Activated effector memory CD4-positive, alpha-beta T cell treated with anti-CD3 and anti-CD28 coated beads, Interleukin-2, amount 50 U/mL, for 16 hours (primary cell): ENCODE measurements around the gene CHST15.
"Not testable (repeated sequence)": the region's sequence is repeated elsewhere in the genome, so short reads cannot be mapped to it uniquely, and the experiment has no call there.

Source experiments
- DNase-seq: peaks from one replicate; pipeline ENCODE4 v3.0.0-alpha.2; 2020

CHST15 gene

DNA sequence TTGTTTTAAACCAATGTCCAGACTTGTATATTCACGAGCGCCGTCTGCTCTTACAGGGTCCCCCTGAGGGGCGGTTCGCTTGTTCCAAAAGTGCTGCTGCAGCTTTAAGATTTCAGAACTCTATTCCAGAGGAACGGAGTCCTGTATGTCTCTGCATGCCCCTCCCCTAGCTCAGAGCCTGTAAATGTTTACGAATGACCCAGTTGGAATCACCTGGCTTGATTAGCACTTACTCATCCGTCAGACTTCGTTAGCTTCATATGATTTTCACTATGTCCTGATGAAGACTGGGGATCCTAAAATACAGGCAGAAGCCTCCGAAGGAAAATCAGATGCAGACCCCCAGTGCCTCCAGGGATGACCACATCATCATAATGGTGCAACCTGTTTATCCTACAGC lies 4.5 kb upstream of the CHST15 start:
- no peak for DNase-seq

DNA sequence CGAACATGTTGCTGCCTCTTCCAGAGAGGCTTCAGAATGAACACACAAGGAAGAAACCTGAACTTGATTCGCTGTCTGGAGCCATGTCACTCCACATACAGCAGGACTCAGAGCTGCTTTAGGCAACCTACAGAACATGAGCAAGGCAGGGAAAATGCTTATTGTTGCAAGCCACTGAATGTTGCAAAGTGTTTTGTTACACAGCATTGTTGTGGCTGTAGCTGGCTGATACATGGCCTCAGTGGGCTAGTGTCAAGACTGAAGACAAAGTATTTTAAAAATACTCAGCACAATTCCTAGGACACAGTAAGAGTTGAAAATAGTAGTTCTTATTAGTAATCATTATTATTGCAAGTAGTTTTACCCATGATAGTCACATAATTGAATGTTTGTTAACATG lies 3.1 kb upstream of the CHST15 start:
- DNase-seq = no peak

DNA sequence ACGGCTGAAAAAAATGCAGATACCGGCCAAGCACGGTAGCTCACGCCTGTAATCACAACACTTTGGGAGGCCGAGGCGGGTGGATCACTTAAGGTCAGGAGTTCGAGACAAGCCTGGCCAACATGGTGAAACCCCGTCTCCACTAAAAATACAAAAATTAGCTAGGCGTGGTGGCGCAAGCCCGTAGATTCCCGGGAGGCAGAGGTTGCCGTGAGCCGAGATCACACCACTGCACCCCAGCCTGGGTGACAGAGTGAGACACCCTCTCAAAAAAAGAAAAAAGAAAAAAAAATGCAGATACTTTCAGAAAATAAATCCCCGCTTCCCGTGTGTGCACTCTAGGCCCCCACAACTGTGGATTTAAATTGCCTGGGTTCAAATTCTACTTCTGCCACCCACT lies 2.4 kb upstream of the CHST15 start:
- not testable (repeated sequence) for DNase-seq

DNA sequence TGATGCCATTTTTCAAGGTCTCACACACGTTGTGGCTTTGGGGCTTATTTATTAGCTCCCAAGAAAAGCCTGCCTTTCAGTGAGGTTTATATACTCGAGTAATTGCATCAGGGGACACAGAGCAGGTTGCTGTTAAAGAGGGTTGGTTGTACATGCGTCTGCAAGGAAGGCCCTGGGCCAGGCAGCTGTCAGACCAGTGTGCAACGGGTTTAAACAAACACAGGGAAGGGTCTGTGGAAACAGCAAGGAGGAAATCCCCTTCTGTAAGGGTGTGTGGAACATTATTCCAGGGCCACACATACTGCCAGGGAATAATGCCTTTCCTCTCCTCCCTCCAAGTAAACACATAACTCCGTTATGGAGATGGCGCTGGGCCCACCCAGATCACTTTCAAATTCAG lies 1.7 kb upstream of the CHST15 start:
- no peak for DNase-seq

DNA sequence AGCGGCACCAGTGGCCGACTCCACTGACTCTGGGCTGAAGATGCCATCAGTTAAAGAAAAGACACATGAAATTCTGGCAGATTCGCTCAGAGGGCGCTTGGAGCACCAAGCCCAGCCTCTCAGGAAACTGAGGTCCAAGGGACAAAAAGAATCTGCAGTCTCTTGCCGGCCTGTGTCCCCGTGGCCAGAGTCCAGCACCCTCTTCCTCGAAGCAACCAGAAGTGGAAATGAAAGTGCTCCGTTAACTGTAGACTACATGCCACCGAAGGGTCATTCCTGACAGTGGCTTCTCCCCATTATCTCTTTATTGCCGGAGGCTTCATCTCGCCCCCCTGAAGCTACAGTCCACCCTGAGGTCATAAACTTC lies 1.0 kb upstream of the CHST15 start:
- DNase-seq = no peak

DNA sequence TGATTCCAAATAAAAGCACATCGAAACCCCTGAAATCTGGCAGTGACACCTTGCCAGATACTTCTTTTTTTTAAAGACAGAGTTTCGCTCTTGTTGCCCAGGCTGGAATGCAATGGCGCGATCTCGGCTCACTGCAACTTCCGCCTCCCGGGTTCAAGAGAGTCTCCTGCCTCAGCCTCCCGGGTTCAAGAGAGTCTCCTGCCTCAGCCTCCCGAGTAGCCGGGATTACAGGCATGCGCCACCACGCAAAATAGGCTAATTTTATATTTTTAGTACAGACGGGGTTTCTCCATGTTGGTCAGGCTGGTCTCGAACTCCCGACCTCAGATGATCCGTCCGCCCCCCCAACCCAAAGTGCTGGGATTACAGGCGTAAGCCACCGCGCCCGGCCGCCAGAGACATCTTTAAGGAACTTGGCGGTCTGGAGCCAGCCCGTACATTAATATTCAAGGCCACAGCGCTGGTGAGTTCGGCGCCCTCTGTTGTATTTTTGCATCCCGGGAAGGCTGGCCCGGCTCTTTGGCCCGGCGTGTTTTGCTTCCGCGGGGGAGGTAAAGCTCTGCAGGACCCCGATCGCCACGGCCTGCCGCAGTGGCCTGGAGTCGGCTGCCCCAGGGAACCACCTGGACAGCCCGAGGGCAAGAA lies 498 bp upstream of the CHST15 start:
- DNase-seq = not testable (repeated sequence)

DNA sequence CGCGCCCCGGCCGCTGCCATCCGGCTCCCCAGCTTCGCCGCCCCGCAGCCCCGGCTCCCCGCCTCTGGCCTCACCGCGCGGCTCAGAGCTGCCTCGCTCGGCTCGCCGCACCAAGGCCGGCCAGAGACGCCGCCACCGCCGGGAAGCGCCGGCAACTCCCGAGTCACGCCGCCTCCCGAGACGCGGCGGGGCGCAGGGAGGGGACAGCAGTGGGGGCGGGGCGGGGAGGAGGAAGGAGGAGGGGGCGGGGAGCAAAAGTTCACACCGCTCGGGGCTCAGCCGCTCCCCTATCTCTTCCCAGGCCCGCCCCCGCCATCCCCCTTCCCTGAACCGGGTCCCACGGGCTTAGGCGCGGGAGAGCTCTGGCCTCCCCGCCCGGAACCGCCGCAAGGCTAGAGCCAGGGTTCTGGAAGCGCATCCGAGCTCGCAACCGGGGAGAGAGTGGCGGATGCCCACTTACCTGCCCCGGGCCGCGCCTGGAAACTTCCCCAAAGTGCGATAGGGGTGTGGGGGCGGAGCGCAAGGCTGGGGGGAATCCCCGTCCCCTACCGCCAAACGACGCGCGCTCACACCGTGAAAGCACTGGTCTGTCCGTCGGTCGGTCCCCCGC lies 1.0 kb downstream of the CHST15 start:
- DNase-seq = no peak

DNA sequence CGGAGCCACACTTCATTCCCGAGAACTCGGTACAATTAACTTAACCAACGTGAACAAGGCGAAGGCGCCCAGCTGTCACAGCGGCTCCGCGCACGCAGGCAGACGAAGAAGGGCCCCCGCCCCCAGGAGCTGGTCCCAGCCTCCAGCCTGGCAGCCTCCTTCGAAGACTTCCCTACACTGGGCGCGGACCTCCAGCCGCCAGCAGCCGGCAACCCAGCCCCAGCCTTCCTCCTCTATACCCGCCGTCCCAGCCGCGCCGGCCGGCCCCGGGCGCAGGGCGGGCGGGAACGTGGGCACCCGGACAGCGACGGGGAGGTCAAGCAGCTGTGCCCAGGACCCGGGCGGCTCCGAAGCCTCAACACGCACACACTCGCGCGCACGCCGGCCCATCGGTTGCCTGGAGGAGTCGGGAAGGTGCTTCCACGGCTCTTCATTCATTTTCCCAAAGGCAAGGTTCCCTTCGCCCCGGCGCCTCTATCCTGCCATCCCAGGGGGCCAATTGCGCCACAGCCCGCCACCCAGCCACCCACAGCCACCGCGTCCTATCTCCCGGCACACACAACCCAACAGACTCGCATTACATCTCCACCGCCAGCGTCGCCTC lies 1.6 kb downstream of the CHST15 start:
- DNase-seq = no peak

DNA sequence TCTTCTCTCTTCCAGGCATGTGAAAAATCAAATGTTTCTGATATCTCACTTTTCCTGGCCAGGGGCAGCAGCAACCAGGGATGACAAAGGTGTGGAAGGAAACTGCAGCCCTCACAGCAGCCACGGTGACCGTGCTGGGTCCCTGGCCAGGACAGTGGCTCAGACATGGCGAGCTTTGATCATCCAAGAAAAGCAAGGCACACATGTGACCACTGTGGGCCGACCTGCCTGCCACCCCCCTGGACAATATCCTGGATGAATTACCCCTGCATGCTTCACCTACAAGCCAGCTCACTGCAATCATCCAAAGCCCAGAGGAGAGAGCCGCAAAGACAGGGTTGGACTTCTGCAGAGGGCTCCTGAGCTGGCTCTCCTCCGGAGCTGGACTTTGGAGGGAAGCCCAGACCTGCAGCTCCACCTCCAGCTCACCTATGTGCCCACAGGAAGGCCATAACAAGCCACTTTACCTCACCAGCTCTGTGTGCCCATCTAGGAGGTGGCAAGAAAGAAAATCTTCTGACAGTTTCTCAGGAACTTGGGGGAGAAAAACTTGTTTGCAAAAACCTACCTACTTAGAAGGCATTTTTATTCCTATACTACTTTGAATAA lies 2.7 kb downstream of the CHST15 start:
- DNase-seq = no peak

DNA sequence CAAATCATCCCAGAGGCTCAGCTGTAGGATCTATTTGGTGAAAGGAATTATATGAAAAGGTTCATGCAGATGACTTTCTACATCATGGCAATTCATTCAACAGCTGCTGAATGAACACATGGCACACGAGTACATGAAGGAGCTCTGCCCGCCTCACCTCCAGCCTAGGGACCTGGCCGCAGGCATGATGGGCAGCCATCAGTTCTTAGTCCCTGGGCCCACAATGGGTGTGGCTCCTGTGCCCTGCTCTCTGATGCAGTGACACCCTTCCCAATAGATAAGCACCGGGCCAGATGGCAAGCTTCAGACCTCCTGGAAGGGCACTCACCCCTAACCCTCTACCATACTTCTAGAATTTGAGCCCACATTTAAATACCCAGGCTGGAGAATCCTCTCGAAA lies 3.5 kb downstream of the CHST15 start:
- DNase-seq = no peak

DNA sequence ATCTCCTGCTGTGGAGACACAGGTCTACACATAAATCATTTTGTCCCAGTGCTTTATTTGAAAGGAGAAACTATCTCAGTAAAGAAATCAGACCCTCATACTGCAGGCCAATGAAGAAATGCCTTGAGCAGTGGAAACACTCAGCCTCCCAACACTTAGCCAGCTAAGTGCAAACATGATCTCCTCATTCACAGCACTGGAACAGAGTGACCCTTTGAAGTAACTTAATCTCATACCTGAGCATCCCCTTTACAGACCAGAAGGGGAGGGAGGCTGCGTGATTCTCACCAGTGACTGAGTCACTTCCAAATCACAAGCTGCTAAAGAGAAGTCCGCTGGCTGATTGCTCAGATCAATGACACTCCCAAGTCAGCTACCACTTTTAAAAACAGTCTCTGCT lies 4.5 kb downstream of the CHST15 start:
- DNase-seq = no peak

DNA sequence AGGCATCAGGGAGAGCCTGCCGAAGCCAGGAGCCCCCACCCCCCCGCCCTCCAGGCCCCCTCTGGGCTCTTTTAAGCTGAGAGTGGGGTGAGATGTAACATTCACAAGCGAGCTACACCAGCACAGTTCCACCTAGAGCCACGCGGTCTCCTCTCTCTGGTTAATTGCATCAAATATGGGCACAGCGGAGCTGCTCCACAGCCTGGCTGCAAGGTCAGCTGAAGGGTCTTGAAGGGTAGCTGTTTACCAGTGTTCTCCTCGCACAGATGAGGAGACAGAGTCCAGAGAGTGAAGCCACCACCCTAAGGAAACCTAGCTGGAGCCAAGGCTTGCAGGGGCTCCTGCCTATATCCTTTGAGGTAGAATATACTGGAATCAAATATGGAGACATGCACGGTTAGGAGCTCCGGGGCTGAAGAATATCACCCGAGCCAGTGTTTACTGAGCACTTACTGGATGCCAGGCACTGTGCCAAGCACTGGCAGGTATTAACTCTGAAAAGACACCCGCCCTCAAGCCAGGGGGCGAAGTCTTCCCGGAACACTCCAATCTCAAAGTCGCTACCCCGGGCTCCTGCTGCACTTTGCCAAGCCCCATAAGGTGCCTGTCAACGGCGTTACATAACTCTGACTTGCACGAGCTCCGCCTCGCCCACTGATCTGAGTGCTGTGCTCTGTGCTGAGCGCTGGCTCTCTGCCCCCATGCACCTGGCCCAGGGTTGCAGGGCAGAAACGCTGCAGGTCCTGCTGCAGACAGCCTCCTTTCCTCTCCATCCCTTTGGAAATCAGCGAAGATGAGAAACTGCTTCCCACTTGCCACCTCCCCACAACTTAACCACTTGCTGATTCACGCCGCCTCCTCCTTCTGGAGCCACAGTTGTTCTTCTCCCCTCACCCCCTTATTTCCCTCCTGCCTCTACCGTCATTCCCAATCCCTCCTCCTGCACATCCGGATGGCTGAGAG lies 5.4 kb downstream of the CHST15 start:
- no peak for DNase-seq

DNA sequence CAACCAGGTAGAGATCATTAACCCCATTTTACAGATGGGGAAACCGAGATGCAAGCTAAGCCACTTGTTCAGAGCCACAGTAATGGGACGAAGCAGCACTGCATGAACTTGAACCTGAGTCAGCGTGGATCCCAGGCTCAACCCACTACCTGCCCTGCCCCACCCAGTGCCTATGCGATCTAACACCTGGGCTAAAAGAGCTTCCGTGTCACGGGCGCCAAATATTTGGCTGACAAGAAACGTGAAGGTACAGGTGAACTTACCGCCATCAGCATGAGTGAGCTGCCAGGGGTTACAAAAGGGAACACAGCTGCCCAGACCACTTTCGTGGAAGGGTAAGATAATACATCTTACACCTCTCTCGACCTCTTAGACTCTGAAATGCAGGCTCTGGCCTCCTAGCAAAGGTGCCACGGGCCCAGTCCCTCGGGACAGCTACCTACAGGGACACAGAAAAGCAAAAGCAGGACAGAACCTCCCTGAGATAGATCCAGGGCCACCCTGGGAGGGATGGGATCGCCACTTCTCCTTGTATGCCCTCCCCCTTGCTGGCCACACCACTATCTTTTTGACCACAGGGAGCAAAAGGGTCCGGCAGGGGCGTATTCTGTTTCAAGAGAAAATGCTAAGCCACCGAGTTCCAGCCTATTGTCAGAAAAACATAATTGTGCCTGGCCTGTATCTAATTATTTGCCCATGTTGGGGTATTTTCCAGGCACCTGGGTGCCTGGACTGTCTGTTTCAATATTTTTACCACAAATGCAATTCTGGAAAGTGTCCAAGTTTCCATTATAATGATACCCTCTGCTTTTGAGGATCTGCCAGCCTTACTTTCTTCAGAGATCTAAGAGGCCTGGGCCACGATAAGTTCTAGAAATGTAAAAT lies 6.4 kb downstream of the CHST15 start:
- no peak for DNase-seq

DNA sequence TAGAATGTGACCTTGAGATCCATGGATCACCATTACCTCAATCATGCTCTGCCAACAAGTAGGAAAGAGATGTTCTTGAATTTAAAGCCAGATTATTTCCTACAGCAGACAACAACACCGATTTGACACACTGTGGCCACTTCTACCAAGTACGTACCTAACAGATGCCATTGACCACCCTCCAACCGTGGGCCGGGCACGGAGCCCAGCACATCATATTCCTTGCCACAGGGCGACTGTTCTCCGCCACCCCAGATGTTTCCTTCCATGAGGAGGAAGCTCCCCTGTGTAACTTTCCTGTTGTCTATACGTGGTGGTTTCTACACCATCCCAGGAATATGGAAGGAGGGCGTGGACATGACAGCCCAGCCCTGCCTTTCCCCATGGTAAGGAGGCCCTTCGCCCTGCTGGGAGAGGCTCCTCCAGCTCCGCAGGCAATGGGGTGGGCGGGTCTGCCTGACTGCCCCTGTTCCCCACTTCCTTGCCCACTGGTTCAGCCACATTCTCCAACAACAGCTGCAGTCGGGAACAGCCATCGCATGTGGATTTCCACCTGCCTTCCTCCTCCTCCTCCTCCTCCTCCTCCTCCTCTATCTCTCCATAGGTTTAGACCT lies 7.2 kb downstream of the CHST15 start:
- DNase-seq = no peak

DNA sequence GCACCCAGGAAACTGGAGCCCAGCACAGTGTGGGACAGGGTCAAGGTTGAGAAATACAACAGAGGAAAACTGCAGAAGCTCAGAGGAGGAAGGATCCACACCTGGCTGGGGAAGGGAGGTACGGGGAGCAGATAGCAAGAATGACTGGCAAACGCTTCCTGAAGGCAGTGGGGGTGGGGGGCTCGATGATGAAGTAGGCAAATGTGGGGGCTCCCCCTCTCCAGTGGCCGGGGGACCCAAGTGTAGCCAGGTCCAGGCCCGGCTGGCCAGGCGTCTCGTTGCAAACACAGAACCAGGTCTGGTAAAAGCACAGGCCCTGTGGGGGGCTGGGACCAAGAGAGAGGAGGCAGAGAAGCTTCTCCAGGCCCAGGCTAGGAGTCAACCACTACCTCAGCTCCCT lies 7.7 kb downstream of the CHST15 start:
- no peak for DNase-seq

DNA sequence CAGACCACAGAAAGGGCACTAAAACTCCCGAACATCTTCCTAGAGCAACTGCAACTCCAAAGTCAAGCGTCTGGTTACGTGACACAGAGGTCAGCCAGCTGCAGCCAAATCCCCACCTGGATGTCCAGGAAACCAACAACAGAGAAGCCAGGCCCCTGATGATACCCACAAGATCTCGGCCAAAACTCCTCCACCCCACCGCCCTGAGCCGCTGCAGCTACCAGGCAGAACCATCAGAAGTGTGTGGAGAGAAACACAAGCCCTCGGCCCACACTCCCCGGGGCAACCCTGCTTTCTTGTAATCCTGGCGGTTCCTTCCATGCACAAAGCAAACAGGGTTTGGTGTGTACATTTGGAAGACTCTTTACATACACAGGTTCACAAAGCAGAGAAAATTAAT lies 8.7 kb downstream of the CHST15 start:
- no peak for DNase-seq

DNA sequence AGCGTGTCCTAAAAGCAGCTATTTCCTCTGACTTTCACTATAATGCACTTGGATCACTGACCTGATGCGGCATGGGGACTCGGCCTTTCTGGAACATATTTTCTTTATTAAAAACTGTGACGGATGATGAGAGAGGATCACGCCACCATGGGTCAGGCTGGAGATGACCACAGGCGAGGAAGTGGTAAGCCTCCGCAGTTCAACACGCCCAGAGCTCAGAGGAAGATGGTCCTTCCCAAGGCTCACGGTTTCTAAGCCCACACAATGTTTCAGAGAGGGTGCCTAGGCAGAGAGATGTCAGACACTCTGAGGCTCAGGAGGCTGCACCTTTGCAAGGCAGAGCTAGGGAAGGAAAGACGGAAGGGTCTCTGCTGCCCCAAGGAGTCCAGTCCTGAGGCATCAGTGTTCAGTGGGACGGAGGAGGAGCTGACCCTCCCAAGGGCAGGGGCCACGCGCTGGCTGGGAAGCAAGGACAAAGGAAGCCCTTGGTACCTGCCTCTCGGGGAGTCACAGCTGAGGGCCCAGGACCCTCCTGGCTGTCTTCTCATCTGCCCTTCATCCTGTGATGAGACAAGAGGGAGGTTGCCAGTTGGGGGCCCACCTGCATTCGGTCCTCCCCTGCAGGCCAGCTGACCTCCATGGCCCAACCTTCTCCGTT lies 9.5 kb downstream of the CHST15 start:
- no peak for DNase-seq

DNA sequence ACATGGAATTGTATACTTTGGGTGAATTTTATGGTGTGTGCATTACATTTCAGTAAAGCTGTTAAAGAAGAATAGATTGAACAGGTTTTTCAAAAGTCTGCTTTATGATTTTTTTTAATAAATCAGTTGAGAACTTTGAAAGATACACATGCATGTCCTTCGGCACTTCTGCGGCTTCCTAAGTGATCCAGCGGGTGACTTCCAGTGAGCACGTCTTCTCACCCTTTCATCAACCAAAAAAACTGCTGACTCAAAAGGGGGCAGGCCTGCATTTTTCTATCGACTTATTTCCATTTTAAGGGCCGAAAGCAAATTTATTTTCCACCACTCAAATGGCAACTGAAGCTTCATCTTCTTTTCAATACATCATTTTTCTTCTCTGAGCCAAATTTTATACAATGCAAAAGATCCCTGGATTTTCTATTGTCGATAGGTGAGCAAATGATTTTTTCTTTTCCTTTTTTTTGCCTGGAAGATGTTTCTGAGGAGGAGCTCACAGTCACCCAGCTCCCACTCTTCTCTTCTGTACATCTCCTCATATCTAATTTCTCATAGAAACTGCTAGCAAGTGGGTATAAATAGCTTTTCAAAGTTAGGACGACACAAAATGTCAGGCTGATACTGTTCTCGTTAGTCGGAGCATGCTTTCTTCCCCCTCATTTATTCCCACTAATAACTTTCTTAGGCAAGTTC lies 10.2 kb downstream of the CHST15 start:
- no peak for DNase-seq

DNA sequence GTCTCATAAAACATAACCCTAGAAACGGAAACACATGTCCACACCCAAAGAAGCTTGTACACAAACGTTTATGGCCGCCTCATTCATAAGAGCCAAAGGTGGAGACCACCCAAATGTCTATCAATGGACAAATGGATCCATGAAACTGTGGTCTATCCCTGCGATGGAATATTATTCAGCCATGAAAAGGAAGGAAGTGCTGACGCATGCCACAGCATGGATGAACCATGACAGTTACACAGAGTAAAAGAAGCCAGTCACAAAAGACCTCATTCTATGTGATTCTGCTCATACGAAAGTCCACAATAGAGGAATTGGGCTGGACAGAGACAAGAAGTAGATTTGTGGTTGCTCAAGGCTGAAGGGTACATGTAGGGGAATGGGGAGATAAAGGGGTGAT lies 10.8 kb downstream of the CHST15 start:
- DNase-seq = no peak

DNA sequence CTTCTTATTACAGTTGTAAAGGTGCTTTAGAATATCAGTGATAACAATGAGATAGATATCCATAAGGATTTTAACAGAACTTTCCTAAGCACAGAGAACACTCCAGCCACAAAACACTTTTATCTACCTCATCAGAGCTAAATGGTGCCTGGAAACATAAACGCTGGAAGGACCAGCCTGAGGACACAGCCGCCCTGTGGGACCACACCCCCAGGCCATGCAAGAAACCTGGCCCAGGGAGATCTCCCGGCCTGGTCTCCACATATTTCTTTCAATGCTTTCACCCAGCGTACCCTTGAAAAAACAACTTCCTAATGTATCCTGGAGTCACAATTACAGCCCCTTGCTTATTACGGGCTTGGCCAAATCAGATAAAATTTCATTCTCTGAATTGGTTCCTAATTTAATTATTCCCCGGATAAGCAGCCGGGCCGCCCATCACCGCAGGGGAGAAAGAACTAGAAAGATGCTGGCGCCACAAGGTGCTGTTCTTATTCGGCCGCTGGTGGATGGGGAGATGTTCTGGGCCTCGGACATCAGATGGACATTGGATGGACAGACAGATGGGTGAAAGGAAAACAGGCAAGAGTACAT lies 11.8 kb downstream of the CHST15 start:
- no peak for DNase-seq
